22Rv1 (cell line): ENCODE data around the gene TINAG.

Source experiments
- H3K27ac ChIP-seq: fragments of 450-650 bp; 2 replicates; pipeline ENCODE4 v1.5.1; 2017
- ZFX ChIP-seq: fragments of 450-650 bp; IDR thresholded peaks from 2 replicates; pipeline ENCODE4 v1.6.1; 2017; ENCODE audit warnings: antibody characterized with exemption, borderline replicate concordance
- TF ChIP-seq, protein P1 (sequence below): fragments of 450-650 bp; IDR thresholded peaks from 2 replicates; pipeline ENCODE4 v1.5.1; 2017; ENCODE audit warnings: mild to moderate bottlenecking

TINAG gene, protein sequence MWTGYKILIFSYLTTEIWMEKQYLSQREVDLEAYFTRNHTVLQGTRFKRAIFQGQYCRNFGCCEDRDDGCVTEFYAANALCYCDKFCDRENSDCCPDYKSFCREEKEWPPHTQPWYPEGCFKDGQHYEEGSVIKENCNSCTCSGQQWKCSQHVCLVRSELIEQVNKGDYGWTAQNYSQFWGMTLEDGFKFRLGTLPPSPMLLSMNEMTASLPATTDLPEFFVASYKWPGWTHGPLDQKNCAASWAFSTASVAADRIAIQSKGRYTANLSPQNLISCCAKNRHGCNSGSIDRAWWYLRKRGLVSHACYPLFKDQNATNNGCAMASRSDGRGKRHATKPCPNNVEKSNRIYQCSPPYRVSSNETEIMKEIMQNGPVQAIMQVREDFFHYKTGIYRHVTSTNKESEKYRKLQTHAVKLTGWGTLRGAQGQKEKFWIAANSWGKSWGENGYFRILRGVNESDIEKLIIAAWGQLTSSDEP

DNA sequence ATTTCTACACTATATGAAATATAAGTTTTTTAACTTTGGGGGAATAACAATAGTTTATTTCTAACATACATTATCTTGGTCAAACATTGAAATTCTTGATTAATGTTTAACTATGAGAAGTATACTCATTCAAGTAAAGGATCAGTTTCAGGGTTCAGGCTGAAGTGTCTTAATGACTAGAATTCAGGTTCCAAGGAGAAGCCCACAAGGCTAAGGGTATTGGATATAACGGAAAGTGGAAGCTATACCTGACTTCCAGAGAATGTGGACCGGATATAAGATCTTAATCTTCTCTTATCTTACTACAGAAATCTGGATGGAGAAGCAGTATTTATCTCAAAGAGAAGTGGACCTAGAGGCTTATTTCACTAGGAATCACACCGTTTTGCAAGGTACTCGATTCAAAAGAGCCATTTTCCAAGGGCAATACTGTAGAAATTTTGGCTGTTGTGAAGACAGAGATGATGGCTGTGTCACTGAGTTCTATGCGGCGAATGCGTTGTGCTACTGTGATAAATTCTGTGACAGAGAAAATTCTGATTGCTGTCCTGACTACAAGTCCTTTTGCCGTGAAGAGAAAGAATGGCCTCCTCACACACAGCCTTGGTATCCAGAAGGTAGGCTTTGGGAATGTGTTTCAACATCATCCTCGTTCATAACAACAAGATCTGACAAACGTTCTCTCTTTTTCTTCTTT lies at the start of gene TINAG:
TINAG (plus strand) TSS at position 153 of the 697 bp plus-strand sequence; CDS start at position 263, 110 bp downstream.
- no peak within 1 kb of the TSS for H3K27ac ChIP-seq
- TF ChIP-seq, protein P1, sequence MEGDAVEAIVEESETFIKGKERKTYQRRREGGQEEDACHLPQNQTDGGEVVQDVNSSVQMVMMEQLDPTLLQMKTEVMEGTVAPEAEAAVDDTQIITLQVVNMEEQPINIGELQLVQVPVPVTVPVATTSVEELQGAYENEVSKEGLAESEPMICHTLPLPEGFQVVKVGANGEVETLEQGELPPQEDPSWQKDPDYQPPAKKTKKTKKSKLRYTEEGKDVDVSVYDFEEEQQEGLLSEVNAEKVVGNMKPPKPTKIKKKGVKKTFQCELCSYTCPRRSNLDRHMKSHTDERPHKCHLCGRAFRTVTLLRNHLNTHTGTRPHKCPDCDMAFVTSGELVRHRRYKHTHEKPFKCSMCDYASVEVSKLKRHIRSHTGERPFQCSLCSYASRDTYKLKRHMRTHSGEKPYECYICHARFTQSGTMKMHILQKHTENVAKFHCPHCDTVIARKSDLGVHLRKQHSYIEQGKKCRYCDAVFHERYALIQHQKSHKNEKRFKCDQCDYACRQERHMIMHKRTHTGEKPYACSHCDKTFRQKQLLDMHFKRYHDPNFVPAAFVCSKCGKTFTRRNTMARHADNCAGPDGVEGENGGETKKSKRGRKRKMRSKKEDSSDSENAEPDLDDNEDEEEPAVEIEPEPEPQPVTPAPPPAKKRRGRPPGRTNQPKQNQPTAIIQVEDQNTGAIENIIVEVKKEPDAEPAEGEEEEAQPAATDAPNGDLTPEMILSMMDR, result no peak
- TF ChIP-seq ZFX, result no peak

- no peak overlapping the region for H3K27ac ChIP-seq
- TF ChIP-seq, protein P1, result no peak
- TF ChIP-seq ZFX, result no peak
Observed at GRCh38 chr6:54260025-54260424, 48.2 kb upstream of the TINAG start.

- H3K27ac ChIP-seq, result no peak overlapping the region
- TF ChIP-seq ZFX, result no peak
- TF ChIP-seq, protein P1, result no peak
Observed at GRCh38 chr6:54262499-54262898, 45.7 kb upstream of the TINAG start.

DNA sequence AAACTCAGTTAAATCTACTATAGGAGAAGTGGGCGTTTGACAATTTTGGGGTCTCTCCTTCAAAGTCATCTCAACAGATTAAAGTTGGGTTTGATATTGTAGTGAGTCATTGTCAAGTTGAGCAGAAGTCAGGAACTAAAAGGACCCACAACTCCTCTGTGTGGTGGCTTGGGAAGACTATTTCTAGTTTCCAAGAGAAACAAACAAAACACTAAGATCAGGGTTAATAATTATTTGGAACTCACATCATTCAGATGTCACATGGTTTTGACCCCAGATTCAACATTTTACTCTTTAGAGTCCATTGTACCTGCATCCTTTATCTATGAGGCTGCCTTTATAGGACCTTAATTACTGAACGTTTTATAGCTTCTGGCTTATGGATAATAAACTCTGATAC lies 45.3 kb upstream of the TINAG start:
- no peak overlapping the region for H3K27ac ChIP-seq
- no peak for TF ChIP-seq ZFX
- TF ChIP-seq, protein P1, result no peak

DNA sequence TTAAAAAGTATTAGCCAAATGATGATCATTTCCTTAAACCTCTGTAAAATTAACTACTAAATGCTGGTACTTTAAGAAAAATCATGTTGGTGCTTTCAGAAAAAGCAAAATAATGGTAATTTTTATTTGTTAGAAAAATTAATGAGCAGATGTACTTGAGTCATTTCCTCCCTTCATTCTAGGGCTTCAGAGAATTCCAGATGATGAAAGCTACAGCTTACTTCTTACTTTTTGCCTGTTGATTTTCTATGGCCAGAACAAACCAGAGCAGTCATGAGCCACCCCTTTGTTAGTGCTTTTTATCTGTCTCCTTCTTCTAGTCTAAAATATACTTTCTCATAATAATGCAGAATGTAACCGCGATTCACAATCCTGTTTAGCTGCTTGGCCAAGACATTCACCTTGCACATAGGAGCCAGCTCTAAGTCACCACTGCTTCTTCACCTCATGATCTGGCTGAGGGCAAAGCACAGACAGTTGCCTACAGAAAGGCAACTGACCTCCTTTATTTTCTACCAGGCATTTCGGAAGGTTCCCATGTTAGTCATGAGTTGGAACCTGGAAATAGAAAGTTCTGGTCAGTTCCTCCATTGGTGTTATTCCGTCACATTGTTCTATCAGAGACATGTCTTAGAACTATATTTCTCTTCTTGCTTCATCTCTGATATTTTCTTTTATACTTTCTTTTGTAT lies 43.5 kb upstream of the TINAG start:
- TF ChIP-seq ZFX, result no peak
- TF ChIP-seq, protein P1, result no peak
- no peak overlapping the region for H3K27ac ChIP-seq

DNA sequence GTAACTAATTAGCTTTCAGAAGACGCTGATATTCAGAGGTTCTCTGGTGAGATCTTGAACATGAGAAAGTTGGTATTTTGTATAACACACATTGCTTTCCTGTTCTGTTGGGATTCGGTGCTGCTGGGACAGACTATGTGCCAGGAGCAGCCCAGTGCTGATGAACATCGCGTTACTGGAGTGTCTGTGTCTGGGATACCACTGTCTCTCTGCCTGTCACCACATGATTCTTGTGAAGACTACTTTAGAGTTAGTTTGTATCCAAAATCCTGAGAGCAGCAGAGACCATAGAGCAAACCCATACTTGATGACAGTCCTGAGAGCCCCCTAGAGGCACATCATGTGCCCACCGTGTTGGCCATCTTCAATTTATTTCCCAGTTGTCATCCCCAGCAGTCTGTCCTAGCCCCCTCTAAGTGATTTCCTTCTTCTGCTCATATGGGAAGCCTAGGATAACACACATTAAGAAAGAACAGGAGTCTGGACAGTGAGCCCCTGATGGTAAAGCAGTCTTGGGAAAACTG lies 41.8 kb upstream of the TINAG start:
- H3K27ac ChIP-seq, result no peak overlapping the region
- no peak for TF ChIP-seq ZFX
- TF ChIP-seq, protein P1, result no peak; the same call in 1 of the 2 replicates
